GM18868 (cell line): ENCODE measurements around the gene VPS18.
A peak's percentile ranks its signal among the peaks of the same experiment; 100 is the strongest.

ENCODE experiments used
- ATAC-seq: cut with Tn5 transposase; IDR thresholded peaks from one replicate; pipeline ENCODE4 v1.9.1; 2021; ENCODE audit warnings: mild to moderate bottlenecking, moderate library complexity; ENCODE audit not compliant: unreplicated experiment

The VPS18 gene

DNA sequence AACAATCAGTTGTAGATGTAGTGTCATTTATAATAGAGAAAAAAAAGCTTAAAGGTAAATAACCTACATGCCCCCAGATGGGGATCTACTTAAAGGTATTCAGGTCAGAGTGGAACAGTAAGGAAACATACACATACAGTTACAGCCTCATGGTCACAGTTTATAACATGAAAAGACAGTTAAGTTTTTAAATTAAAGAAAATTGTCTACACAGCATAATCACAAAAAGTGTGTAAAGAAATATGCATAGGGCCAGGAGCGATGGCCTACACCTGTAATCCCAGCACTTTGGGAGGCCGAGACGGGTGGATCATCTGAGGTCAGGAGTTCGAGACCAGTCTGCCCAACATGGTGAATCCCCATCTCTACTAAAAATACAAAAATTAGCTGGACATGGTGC lies 27.1 kb upstream of the VPS18 start:
- ATAC-seq: no peak

DNA sequence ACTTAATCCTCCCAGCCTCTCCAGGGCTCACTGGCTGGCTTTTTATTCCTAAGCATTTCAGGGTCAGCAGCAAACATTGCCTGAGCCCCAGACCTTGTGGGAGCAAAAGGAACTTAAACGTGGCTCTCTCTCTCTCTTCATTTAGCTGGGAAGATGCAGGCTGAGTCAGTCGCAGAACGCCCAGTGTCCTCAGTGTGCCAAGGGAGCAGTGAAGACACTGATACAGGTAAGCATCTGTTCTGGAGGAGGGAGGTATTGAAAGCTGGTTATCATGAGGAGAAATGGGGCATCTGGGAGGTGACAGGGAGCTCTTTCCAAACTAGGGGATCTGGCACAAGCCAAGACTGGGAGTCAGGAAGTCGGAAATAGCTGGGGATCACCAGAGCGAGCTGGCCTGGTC lies 24.6 kb upstream of the VPS18 start:
- ATAC-seq: no peak

DNA sequence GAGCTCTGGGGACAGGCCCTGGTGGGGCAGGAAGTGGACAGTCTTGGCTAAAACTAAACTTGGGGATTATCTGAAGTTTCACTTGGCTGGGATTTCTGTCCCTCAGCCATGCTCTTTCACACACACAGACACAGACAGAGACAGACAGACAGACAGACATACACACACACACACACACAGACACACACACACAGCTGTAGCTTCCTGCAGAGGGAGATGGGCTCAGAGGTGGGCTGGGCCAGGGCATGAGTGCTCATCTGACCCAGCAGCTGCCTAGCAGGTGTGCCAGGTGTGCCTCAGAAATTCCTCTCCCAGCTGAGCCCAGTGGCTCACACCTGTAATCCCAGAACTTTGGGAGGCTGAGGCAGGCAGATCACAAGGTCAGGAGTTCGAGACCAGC lies 23.5 kb upstream of the VPS18 start:
- no peak for ATAC-seq

DNA sequence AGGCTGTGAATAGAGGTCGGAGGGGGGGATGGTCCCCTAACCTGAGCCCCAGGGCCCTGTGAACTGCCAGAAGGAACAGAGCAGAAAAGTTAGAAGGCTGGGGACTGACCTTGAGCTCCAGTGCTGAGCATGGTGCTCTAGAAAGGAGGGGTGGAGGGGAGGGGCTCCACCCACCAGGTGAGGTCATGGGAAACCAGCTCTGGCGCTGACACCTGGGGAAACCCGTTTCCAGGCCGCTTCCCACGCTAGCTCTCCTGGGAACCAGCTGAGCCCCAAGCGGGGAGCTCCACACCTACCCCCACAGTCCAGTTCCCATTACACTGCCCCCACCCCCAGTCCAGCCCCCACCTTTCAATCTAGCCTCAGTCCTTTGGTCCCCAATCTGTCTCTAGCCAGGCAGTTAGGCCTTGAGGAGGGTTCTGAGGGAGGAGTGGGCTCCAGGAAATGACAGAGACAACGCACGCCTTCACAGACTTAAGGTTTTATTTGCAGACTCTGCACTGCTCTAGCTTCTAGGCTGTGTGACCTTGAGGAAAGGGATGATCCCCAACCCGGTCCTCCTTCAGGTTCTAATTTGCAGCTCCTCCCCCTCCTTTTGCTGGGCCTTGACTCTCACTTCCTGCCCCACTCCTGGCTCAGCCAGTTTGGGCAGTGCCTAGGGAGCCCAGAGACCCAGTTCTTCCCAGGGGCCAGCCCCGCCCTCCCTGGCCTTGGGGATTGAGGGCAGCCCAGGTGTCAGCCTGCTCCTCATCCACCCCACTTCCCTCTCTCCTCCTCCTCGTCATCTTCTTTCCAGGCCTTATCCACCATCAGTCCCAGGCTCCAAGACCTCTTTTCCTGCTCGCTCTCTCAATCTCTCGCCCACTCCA lies 22.3 kb upstream of the VPS18 start:
- ATAC-seq: peak; percentile 57

DNA sequence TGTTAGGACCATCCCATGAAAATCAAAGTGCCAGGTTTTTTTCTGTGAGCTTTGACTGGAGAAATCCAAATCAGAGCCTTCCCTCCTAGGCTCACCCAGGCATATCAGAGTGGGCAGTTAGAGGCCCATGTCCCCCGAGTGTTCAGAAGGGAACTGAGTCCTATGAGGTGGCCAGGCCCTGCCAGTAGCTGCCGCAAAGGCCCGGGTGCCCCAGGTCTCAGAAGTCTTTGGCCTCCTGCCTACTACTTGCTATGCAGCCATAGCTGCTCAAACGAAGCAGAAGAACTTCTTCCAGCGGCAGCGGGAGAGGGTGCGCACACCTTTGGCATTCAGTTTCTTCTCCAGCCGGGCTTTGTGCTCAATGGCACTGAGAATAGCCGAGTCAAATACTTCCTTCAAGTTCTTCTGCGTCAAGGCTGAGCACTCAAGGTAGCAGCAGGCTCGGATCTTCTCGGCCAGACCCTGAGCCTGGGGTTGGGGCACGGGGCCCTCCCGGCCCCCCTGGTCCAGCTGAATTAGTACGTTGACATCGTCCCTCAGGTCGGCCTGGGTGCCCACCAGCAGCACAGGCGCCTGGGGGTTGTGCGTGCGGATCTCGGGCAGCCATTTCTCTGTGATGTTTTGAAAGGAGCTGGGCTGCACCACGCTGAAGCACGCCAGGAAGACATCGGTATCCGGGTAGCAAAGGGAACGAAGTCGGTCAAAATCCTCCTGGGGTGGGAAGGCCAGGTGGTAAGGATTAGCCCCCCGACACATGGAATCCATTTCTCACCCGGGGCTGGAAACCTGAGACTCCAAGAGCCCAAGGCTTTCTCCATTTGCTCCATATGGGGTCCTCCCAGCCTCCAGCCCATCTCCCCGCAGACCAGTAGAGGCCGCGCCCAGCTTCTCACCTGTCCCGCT lies 21.2 kb upstream of the VPS18 start:
- ATAC-seq: no peak

DNA sequence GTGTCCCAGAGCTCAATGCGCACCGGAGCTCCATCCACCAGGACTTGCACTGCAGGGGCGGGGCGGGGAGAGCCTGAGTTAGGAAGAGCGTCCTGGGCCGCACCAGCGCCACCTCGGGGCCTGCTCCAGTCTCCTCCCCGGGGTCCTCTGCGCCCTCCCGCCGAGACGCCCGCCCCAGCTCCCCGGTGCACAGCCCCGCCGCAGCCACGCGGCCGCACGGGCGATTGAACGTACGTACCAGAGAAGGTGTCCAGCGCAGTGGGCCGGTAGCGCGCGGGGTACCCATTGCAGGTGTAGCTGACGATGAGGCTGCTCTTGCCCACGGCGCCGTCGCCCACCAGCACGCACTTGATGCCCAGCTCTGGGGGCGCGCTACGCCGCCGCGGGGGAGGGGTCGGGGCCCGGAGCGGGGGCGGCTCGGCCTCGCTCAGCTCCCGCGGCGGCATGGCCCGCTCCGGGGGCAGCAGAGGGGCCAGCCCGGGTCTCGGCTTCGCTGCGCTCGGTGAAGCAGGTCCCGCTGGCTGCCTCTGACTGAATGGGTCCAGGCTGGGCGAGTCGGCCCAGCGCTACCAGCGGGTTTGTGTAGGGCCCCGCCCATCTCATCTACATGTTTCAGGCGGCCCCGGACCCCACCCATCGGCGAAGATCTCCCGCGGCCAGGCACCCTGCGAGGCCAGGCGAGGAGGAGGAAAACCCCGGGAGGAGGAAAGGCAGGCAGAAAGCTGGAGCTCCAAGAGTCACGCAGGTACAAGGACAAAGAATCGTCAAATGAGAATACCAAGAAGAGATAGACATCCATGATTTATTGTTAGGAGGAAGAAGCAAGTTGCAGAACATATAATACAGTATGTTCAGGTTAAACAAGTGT lies 20.3 kb upstream of the VPS18 start, which contains the start of gene RHOV:
Gene RHOV (minus strand): TSS at position 541 of the 868 bp plus-strand sequence. CDS start 95 bp downstream, at position 446.
- peak; percentile 59 for ATAC-seq

DNA sequence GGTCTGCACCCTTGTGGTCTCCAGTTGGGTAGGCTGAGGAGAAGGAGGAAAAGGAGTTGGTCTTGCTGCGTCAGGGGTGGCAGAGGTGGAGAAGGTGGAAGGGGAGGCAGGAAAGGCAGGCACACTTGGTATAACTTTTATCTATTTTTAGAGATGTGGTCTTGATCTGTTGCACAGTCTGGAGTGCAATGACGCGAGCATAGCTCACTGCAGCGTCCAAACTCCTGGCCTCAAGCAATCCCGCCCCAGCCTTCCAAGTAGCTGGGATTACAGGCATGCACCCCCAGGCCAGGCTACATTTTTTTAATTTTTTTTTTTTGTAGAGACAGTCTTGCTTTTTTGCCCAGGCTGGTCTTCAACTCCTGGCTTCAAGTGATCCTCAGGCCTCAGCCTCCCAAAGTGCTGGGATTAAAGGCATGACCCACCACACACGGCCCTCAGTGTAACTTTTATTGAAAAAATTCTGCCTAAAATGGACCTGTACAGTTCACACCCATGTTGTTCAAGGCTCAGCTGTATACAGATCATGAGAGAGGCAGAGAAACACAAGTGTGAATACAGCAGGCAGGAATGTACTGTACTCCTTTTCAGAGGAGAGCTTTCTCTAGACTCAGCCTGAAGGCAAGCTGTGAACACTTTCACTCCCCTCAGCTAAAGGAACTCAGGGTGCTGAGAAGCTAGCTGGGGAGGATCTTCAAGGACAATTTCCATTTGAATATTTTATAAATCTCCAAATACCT lies 18.1 kb upstream of the VPS18 start:
- ATAC-seq: no peak

DNA sequence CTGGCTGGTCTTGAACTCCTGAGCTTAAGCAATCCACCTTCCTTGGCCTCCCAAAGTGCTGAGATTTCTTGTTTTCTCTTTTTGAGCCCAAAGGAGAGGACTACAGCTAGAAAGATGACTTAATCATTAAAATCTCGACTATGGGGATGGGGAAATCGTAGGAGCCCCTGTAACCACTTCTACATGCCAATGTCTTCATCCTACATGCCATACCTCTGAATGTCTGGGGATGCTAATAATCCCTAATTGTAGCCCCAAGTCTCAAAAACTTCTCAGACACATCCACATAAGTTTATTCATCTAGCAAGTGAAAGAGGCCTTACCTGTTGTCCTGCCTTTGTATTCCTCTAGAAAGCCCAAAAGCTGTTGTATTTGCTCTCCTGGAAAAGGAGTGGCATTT lies 16.6 kb upstream of the VPS18 start:
- no peak for ATAC-seq

DNA sequence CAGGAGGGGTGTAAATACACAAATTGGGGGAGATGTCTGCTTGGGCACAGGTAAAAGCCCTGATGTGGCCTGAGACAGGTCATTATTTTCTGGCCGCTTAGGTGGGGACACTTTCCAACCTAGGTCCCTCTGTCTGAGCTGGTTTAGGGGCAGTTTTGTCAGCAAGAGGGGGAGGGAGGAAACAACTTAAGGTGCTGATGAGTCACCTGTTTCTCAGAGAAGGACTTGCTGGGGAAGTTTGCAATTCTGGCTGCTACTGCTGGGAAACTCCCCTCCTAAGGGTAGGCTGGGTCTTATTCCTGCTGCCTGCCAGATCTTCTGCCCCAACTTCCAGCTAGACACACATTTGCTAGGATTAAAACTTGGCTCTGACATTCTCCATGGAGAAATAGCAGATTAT lies 15.5 kb upstream of the VPS18 start:
- ATAC-seq: peak; percentile 65

DNA sequence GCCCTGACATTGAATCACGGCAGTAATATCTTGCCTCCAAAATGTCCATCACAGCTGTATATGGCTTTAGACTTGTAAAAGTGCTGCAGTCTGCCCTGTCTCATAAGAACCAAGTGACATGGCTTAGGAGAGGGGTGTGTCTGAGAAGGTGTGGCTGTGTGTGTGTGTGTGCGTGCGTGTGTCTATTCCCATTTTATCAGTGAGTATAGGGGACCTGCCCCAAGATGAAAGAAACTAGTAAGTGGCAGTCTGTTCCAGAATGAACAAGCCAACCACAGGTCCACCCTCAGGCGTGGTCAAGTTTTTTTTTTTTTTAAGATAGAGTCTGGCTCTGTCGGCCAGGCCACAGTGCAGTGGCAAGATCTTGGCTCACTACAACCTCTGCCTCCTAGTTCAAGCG lies 14.6 kb upstream of the VPS18 start:
- no peak for ATAC-seq

DNA sequence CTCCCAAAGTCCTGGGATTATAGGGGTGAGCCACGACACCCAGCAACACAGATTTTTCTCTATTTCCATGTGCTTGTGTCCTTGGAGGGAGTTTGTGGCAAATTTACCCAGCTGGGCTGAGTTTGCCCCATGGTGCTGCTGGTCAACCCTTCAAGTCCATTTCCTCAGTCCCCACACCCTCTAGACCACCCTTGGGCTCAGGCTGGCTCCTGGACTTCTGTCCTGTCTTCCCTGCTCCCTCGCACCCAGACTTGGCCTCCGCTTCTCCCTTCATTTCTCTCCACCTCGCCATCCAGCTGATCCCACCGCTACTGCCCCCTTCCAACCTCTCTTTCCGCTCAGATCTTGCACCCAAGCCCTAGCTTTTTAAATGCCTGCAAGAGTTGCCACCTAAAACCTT lies 12.9 kb upstream of the VPS18 start:
- no peak for ATAC-seq

DNA sequence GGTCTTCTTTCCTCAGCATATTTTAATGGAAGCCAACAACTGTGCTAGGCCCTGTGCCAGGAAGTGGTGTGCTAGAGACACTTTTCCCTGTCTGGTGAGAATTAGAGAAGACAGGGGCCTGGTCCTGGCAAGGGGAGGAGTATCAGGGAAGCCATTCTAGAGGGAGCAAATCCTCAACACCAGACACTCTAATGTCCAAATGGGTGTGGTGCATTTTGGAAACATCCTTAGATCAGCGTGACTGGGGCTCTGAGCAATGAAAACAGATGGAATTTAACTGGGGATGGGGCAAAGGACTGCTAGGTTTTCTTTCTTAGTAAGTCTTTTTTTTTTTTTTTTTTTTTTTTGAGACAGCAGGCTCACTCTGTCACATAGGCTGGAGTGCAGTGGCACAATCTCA lies 7.7 kb upstream of the VPS18 start:
- ATAC-seq: no peak

DNA sequence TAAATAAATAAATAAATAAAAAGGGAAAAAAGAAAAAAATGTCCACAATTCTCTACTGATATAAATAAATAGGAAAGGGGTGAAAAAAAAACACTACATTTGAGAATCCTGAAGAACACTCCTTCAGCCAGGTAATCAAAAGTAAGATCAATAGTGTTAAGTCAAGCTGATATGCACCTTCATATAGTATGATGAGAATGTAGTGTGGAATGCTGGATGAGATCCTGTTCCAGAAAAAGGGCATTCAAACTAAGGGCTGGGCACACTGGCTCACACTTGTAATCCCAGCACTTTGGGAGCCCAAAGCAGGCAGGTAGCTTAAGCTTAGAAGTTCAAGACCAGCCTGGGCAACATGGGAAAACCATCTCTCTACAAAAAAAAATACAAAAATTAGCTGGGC lies 5.1 kb upstream of the VPS18 start:
- no peak for ATAC-seq

DNA sequence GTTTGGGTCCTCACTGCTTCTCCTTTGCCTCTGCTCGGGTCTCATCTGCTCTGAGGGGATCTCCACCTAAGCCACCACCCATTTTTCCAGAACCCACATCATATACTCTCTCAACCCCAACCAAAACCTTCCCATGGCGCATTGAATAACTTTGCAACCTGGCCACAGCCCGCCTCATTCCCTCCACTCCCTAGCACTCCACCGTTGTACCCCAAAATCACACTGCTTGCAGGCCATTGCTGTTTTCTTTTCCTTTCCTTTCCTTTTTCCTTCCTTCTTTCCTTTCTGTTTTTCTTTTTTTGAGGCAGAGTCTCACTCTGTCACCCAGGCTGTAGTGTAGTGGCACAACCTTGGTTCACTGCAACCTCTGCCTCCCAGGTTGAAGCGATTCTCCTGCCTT lies 3.1 kb upstream of the VPS18 start:
- ATAC-seq: no peak

DNA sequence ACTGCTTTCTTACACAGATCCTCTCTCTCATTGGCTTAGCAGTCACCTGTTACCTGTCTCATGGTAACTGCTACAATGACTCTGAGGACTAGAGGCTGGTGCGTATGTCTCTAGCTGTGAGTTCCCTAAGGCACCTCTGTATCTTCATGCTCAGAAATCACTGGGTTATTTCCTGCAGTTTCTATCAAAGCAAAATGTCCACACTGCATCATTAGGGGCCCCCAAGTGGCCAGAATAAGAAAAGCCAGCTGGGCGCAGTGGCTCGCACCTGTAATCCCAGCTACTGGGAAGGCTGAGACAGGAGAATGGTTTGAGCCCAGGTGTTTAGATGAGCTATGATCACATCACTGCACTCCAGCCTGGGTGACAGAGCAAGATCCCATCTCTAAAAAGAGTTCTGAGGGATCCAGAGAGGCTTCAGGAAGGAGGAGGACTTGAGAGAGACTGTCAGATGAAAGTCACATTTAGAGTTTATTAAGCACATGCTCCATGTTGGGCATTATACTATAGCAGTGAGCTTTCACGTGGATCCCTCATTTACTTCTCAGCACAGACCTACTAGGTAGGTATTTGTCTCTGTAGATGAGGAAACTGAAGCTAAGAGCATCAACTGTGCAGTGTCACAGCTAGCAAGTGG lies 2.3 kb upstream of the VPS18 start:
- ATAC-seq: no peak

DNA sequence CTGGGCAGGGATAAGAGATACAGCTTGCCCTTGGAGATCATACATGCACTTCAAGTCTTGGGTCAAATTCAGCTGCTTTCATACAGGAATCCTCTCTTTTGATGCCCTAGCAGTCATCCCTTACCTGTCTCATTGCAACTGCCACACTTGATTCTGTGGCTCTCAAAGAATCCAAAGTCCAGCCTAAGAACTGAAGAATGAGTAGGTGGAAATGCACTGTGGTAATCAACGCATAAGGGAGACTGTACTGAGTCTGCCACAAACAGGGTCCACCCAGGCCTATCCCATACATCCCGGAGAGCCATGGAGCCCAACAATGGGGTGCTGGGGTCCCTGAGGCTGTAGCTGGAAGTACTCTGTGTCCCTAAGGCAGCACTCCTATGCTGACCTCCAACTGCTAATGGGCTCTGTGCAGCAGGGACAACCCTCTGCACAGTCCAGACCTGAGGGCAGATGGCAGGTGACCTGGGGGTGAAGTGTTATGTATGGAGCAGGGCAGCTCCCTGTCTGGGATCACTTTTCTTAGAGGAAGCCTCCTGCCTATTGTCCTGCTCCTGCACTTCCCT lies 1.7 kb upstream of the VPS18 start:
- no peak for ATAC-seq

DNA sequence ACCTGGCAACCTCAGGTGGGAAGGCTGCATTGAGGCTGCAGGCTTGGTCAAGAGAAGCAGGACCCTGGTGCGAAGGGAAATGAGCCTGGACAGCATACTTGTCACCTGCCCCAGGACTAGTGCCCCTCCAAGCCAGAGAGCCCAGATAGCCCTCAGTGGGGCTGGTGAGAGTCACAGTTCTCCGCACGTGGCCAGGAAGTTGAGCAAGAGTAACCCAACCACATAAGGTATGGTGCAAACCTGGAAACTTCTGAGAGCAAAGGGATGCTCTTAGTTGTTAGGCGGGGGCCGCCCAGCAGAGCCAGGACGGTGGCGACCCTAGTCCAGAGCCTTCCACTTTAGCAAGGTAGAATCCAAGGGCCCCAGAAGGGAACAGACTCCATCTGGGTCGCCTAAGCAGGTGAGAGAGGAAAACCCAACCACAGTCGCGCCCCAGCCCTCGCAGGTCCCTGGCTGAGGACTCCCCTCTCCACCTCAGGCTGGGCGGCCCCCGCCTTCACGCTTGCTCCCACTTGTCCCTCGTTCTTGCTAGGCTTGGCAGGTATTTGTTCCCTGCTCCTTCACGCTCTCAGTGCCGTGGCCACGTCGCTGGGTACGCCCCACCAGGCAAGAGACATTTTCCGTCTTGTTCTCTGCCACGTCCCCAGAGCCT lies 1.1 kb upstream of the VPS18 start:
- no peak for ATAC-seq

DNA sequence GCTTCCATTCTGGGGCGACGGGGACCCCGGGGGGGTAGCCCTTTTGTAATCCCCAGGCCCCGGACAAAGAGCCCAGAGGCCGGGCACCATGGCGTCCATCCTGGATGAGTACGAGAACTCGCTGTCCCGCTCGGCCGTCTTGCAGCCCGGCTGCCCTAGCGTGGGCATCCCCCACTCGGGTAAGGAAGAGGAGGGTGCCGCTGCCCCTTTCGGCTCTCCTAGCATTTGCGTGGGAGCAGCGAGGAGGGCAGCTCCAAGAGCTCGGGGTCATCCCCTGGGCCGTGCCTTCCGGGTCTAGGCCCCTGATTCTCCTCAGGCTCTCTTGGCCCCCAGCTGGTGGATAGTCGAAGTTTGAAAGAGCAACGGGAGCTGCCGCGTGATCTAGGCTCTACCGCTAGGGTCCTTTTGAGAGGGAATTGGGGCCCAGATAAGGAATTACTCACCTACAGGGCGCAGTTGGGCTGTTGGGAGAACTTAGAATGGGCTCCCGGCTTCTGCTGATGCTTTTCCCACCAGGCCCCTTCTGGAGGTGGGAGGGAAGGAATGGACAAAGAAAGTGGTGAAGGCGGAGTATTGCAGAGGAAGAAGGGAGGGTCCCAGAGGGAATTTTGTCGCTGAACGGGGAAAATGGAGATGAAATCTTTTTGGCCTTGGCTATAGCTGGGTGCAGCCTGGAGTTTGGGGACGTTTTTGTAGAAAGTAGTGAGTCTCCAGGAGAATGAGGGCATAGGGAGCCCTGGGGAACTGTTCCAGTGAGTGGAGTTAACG lies 615 bp downstream of the VPS18 start:
- ATAC-seq: peak; percentile 28
